ENCODE results near the gene SFPQ. TPM values are rescaled to one million over a fixed set of nuclear protein-coding genes. Genes with fewer than 3 reads are reported as not detected.
A peak's percentile ranks its signal among the peaks of the same experiment; 100 is the strongest.

SFPQ gene
- total and polyA plus RNA-seq, 2 of the 8 experiments (the other 6 are each of a cell fraction or from before 2014, with no cell fraction given), result 118 to 469 TPM

DNA sequence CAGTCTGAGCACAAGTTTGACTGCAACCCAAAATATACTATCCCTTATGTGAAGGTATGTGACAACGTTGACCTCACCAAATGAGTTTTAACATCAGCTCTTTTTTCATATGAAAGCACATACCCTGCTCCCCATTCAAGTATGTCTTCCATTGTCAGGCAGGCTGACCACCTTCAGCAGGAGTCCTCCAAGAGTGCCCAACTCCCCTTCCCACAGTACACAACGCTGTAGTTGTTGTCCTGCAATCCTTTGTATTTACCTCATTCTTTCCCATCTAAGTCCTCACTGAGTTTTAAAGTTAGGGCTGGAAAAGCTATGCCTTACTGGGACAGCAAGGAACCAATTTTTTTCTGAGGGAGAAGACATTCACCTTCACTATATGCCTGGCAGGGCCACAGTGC is 14.7 kb downstream of the SFPQ start:
- Histone ChIP-seq H3K9me3 (ENCODE audit: insufficient read depth in 2 of 2, low read depth in 1 of 2, low read length in 1 of 2) (no peaks in the 10 kb centered on the region), H2BK120ac (replicated peaks; ENCODE audit: low read depth, low read length) (no peak overlapping the region), H3K56ac (replicated peaks; ENCODE audit: insufficient read length, low read depth, low read length) (no peak overlapping the region), H3K4ac (replicated peaks; ENCODE audit: insufficient read length, low read depth, low read length) (no peak overlapping the region), H2BK12ac (ENCODE audit: low read depth, low read length) (no peak overlapping the region), H2BK15ac (ENCODE audit: low read length) (no peak overlapping the region), H3K14ac (ENCODE audit: insufficient read length) (no peak overlapping the region), H3K23ac (ENCODE audit: insufficient read length) (no peak overlapping the region), H3K79me1 (ENCODE audit: low read depth, low read length) (peaks cover 2% of the 10 kb centered on the region), H3K36me3 (ENCODE audit: control insufficient read depth in 2 of 4, insufficient read depth in 4 of 4, low read length in 3 of 4) (peaks cover 14 to 86% (median 66%) of the 10 kb centered on the region in 4 experiments), H3K18ac (ENCODE audit: extremely low read depth, low read length) (no peak overlapping the region), H2BK5ac (ENCODE audit: low read depth, low read length) (no peak overlapping the region), H3K79me2 (ENCODE audit: control insufficient read depth in 1 of 2, insufficient read depth in 2 of 2, low read length in 2 of 2) (peaks cover 0 to 42% of the 10 kb centered on the region in 2 experiments; a peak in 3 of 4 replicates), H2AK5ac (ENCODE audit: low read depth, low read length) (no peak overlapping the region), H4K91ac (replicated peaks; ENCODE audit: insufficient read length, low read length) (no peak overlapping the region), H2BK20ac (ENCODE audit: low read length) (no peak overlapping the region), H4K8ac (ENCODE audit: extremely low read depth, insufficient read depth, low read length) (no peak overlapping the region), H4K5ac (ENCODE audit: insufficient read length, low read depth, low read length) (no peak overlapping the region), H3K4me2 (ENCODE audit: insufficient read depth in 1 of 2, low read depth in 2 of 2, low read length in 2 of 2) (0 out of 4 replicates have a peak overlapping the region, but pooled peaks of 1 of the 2 experiments have one; percentile 21), H2AFZ (ENCODE audit: low read length) (no peak overlapping the region), H3K23me2 (ENCODE audit: low read depth, low read length) (no peaks in the 10 kb centered on the region), H3K4me3 (ENCODE audit: extremely low read depth in 1 of 4, insufficient read depth in 2 of 4, low read depth in 3 of 4, low read length in 4 of 4) (no peak overlapping the region), H3K27ac (ENCODE audit: low read depth, low read length) (no peak overlapping the region), H3K27me3 (replicated peaks in 1 of 4; ENCODE audit: control insufficient read depth in 3 of 4, extremely low read depth in 1 of 4, insufficient read depth in 3 of 4, low read length in 3 of 4) (no peaks in the 10 kb centered on the region), H4K20me1 (replicated peaks in 1 of 2; ENCODE audit: control insufficient read depth in 1 of 2, insufficient read depth in 2 of 2, low read length in 2 of 2) (peaks cover 25 to 39% of the 10 kb centered on the region in 2 experiments), H3K4me1 (replicated peaks in 1 of 4; ENCODE audit: control insufficient read depth in 3 of 4, insufficient read depth in 4 of 4, low read length in 3 of 4) (peaks cover 0 to 2% (median 0%) of the 10 kb centered on the region in 4 experiments; a peak in 2 of 7 replicates), H3K9ac (replicated peaks in 1 of 4; ENCODE audit: extremely low read depth in 1 of 4, low read depth in 3 of 4, low read length in 3 of 4) (peak overlapping the region in 1 of 4 experiments; percentile 37; a peak in 1 of 7 replicates)
- CTCF ChIA-PET (ENCODE audit: partially characterized antibody), result no interaction called here
- FAIRE-seq, result no peak
- DNase-seq (ENCODE audit: low read depth in 1 of 2, low spot score in 2 of 2), result no peak
- WGBS, 2 experiments (ENCODE audit: extremely low coverage in 1 of 2, insufficient coverage in 1 of 2, insufficient read length in 1 of 2, insufficient replicate concordance in 2 of 2, low coverage in 1 of 2, low lambda C conversion rate in 2 of 2, missing lambda C conversion rate in 1 of 2), result 97% methylated on average over 2 of the region's 2 CpGs; no CpG with 5 or more reads in 1 of the 2 experiments
- TF ChIP-seq POLR2AphosphoS5 (IDR thresholded peaks at IDR 0.05; ENCODE audit: low read depth, low read length), result peak; percentile 72
- TF ChIP-seq FOSL1 (IDR thresholded peaks at IDR 0.05; ENCODE audit: insufficient read depth, low read depth, low read length), result no peak
- TF ChIP-seq SP1 (IDR thresholded peaks at IDR 0.05; ENCODE audit: low read depth, low read length), result no peak
- POLR2A ChIA-PET (ENCODE audit: partially characterized antibody), result interaction anchor here (0.6 to 9.7 kb wide), 5 partner anchors 8 to 317 kb away, joined by 3 to 97 read pairs (median 6); partner anchors contain the start of gene SFPQ
